Activated CD4-positive, alpha-beta T cell treated with anti-CD3 and anti-CD28 coated beads for 24 hours (primary cell): Measurements from ENCODE around the gene HLA-A.
"Not testable (repeated sequence)": the region's sequence is repeated elsewhere in the genome, so short reads cannot be mapped to it uniquely, and the experiment has no call there.

Source experiments
- DNase-seq, 2 donors: peaks; one replicate each; pipeline ENCODE4 v3.0.0-alpha.2; 2020; ENCODE audit warnings: low read depth in 2 of 2

Gene HLA-A

DNA sequence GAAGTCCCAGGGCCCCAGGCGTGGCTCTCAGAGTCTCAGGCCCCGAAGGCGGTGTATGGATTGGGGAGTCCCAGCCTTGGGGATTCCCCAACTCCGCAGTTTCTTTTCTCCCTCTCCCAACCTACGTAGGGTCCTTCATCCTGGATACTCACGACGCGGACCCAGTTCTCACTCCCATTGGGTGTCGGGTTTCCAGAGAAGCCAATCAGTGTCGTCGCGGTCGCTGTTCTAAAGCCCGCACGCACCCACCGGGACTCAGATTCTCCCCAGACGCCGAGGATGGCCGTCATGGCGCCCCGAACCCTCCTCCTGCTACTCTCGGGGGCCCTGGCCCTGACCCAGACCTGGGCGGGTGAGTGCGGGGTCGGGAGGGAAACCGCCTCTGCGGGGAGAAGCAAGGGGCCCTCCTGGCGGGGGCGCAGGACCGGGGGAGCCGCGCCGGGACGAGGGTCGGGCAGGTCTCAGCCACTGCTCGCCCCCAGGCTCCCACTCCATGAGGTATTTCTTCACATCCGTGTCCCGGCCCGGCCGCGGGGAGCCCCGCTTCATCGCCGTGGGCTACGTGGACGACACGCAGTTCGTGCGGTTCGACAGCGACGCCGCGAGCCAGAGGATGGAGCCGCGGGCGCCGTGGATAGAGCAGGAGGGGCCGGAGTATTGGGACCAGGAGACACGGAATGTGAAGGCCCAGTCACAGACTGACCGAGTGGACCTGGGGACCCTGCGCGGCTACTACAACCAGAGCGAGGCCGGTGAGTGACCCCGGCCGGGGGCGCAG is at the start of gene HLA-A:
TSS of gene HLA-A (plus strand) at position 258 of the 778 bp plus-strand sequence. CDS start at position 280, 22 bp downstream.
- peak; percentile 83 to 87 for DNase-seq

DNA sequence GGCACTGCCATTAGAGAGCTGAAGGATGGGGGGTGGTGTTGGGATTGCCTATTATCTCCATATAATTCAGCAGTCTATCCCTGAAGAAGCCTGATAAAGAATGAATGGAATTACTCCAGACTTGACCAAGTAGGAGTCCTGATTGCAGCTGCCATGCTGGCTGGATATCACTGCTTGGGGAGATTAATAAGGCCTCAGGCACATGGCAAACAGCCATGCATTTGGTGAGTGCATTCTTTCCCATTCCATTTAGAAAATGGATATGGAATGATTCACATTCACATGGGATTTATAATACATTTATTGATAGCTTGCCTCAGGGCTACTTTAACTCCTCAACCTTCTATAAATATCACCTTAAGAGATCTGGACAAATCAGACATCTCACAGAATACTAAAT is 49.6 kb upstream of the HLA-A start:
- no peak for DNase-seq

DNA sequence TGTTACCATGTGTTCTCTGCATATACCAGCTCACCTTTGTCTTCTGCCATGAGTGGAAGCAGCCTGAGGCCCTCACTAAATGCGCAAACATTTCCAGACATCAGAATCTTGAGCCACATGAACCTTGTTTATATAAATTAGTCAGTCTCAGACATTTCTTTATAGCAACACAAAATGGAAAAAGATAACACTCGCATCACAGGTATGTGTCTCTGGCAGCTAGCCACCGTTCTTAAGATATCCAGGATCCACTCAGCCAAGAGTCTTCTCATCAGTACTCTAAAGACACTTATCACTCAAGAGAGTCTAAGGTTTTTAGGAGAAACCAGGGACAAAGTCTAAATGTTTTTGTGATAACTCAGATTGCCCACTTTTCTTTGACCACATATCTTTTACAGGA is 43.1 kb upstream of the HLA-A start:
- DNase-seq, result no peak

DNA sequence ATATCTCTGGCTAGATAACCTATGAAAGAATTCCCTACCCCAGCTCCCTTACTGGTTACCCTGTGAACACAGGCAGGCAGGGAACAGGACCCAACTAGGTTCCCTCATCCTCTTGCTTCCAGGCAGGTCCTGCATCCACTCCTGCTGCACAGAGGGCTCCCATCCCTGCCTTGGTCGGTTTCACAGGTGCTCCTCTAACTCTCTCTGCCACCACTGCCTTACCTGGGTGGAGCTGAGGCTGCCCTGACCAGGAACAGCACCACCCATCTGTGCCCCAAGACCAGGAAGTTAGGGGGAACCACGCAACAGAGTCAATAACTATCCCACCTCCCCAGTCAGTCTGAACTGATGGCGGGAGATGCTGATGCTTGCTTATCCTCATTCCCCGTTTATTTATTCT is 37.0 kb upstream of the HLA-A start:
- no peak for DNase-seq

DNA sequence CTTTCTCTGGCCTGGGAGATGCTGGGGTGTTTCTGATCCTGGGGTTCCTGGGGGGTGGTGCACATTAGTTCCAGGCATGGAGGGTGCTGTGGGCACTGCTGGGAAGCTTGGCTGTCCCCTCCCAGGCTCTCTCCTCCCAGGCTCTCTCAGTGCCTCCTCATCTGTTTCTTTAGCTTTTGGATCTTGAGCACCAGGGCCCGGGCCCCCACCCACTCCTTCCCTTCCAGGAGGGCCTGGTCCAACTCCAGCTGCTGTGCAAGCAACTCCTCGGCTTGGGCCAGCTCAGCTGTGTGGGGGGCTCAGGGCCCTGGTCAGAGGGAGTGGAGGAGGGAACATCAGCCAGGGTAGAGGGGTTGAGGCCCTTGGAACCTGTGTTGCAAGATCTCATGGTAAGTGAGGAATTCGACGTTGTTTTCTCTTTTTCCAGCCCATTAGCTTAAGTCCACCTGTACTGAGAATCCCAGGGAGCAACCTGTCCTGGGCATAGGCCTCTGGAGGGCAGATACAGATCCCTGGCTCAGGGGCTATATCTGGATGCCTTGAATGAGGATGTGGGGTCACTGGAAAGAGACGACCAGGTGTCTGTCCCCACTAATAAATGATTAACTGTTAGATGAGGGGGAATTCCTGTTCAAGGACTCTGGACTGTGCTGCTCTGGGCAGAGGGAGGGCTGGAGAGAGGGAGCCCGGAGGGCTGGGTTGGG is 34.5 kb upstream of the HLA-A start:
- no peak for DNase-seq

DNA sequence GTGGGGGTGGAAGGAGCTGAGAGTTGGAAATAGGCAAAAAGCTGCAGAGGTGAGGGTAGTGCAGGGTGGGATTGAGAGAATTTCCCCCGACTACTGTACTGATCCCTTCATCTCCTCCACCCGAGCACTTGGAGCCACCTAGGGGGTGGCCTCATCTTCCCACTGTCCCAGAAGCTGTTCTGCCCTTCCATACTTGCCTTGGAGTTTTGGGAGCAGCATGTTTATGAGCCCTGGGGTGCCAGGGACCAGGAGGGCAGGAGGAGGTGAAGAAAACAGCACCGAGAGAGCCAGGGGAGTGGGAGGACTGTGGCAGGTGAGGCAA is 34.0 kb upstream of the HLA-A start:
- DNase-seq, result no peak

DNA sequence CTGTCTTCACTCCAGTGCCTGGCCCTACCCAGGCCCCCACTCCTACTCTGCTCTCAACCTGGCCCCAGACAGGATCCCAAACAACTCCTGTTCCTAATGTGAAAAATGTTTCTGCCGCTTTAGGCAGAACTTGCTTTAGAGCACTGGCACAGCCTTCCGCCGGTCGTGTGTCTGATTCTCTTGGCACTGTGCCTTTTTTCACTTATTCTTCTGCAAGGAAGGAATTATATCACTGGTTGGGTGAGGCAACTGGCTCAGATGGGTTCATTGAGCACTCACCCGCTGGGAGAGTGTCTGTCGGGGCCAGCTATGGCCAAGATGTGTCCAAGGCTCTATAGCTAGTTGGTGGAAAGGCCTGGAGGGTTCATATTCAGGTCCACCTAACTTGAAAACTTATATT is 33.6 kb upstream of the HLA-A start:
- DNase-seq, result no peak

DNA sequence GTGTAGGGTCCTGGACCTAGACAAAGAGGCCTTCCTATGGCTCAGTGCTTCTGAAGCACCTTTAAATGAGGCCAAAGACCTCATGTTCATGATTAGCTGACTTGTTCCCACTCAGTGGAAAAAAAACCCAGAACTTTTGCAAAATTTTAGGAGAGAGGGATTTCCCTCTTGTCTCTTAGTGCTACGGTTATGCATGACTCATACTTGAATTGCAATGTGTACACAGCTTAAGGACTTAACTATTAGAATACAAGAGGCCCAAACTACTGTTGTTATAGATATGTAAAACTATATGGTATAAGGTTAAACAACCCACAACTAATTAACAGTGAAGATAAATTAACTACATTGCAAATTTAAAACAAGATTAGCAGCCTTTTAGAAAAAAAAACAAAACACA is 32.3 kb upstream of the HLA-A start:
- no peak for DNase-seq

DNA sequence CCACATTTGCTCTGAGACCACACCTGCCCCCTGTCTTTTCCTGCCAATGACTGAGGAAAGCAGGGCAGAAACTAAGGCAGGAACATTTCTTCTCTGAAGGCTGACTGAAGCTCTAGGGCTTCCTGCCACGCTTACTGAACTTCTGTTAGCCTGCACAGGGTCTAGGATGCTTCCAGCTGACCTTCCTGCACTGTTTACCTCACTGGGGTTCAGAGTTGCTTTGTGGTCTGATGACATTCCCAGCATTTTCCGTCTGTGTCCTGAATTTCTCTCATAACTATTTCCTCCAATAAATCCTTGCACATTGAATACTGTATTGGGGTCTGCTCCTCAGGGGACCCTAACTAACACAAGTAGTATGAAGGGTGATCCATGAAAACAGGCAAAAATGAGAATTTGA is 29.5 kb upstream of the HLA-A start:
- no peak for DNase-seq

DNA sequence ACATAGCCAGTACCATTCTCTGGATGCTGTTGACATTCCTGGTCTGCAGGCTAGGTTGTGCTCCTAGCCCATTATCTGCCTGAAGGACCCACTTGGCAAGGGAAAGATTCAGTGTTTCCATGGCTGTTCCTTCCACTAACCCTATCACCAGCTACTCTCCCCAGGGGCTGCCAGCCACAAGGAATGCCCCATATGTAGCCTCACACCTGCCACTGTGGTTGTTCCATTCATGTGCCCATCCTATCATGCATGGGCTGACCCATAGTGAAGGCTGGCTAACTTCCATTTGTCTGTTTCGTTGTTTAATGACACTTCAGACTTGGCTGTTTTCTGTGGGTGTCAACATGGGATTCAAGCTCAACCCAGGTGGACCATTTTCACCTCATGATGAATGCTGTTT is 25.6 kb upstream of the HLA-A start:
- no peak for DNase-seq

DNA sequence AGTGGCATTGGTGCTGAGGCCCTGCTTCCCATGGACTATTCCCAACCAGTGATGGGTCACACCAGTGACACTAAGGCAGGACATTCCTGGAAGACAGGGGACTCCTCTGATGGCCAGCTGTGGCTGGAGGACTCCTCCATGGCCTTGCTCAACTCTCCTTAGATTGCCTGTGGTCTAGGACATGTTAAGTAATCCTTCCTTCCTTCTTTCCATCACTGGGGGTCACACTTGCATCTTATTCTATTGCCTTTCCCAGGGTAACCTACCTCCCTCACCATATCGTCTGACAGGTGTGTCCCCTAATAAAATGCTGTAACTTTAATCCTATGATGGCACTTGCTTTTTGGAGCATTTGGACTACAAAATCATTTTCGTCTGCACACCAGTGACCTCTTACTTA is 24.5 kb upstream of the HLA-A start:
- no peak for DNase-seq

DNA sequence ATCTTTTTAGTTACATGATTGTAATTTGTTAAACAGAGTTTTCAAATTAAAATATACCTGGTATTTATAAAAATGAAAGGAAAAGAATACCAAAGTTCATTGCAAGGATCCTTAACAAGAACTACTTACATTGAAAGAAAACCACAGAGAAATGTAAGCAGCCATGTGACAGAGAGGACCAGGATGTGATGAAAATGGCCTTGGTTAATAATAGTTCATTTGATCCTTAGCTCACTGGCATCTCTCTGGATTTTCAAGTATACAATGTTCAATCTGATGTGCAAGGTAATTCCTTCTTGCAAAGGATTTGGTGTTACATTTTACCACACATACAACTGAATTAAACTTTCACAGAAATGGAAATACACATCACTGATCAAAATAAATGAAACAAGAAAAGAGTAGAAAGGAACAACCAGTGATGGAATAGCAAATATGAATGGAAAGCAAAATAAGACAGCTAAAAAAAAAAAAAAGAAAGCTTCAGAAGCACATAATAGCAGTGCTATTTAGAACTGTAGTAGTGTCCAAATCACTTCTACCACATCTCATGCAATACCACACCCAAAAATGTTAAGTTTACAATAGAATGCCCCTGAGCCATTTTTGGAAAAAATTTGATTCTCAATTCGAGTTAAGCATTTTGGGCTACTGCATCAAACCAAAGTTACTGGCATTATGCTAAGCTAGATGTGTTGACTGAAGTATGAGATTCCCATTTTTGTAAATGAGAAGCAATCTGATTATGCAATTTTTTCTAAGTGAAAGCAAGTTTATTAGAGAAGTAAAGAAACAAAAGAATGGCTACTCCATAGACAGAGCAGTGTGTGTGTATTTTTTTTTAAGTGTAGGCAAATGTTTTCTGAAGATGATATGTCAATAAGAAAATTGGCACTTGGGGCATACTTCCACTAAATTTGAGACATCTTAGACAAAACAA is 22.6 kb upstream of the HLA-A start:
- DNase-seq, result no peak

DNA sequence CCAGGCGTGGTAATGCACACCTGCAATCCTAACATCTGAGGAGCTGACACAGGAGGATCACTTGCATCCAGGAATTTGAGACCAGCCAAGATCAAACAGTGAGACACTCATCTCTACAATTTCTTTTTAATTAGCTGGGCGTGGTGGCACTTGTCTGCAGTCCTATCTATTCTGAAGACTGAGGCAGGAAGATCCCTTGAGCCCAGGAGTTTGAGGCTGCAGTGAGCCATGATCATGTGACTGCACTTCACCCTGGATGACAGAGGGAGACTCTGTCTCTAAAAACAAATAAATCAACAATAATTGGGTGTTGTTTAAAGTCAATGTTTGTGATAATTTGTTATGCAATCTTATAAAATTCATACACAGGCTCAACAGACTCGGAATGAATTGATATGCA is 18.0 kb upstream of the HLA-A start:
- no peak for DNase-seq

DNA sequence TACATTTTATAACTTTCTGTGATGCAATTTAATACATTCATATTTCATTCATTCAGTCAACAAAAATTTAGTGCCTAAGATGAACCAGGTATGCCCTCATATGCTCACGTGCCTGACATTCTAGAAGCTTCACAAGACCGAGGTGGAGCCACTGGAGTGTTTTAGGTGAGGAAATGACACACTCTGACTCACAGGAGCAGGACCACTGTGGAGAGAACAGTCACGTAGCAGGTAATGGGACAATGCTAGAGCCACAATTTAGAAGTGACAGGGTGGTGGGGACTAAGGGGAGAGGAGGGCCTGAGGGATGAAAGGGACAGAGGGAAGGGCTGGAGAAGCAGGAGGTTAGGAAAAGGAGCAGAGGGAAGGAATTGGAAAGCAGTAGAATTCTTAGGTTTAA is 17.6 kb upstream of the HLA-A start:
- DNase-seq, result no peak

DNA sequence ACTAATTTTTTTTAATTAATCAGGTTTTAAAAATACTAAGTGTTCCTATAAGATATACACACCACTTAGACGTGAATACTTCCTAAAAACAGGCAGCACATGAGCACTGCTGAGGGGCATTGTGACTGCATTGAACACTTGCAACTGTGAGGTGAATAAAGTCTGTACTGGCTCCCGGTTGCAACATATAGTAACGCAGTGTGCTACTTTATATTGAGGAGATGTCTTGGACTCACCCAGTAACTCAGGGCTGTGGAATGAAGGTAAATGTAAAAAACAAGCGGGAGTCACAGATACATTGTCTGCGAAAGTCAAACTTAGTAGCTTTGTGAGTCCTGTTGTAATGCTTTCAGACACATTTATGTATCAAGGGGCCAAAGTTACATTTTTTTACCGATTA is 17.0 kb upstream of the HLA-A start:
- no peak for DNase-seq

DNA sequence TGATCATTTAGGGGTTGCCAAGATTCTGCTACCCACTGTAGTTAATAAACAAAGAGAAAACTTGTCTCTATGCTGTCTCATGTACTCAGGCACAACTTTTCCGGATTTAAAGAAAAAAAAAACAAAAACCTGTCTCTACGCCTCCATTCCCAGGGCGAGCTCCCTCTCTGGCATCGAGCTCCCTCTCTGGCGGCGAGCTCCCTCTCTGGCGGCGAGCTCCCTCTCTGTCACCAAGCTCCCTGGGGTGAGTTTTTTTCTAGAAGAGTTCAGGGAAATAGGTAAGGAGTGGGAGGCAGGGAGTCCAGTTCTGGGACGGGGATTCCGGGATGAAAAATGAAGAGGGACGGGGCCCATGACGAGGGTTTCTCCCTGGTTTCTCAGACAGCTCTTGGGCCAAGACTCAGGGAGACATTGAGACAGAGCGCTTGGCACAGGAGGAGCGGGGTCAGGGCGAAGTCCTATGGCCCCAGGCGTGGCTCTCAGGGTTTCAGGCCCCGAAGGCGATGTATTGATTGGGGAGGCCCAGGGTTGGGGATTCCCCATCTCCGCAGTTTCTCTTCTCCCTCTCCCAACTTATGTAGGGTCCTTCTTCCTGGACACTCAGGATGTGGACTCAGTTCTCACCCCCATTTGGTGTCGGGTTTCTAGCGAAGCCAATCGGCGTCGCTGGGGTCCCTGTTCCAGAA is 16.5 kb upstream of the HLA-A start:
- DNase-seq, result no peak

DNA sequence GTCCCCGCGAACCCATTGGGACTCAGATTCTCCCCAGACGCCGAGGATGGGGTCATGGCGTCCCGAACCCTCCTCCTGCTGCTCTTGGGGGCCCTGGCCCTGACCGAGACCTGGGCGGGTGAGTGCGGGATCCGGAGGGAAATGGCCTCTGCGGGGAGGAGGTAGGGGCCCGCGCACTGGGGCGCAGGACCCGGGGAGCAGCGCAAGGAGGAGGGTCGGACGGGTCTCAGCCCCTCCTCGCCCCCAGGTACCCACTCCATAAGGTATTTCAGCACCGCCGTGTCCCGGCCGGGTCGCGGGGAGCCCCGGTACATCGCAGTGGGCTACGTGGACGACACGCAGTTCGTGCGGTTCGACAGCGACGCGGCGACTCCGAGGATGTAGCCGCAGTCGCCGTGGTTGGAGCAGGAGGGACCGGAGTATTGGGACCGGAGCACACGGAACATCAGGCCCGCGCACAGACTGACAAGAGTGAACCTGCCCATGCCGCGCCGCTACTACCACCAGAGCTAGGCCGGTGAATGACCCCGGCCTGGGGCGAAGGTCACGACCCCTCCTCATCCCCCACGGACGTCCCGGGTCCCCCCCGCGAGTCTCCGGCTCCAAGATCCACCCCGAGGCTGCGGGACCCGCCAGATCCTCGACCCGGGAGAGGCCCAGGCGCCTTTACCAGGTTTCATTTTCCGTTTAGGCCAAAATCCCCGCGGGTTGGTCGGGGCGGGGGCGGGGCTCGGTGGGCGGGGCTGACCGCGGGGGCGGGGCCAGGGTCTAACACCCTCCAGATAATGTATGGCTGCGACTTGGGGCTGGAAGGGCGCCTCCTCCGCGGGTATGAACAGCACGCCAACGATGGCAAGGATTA is 15.7 kb upstream of the HLA-A start:
- peak; percentile 51 to 74 for DNase-seq

DNA sequence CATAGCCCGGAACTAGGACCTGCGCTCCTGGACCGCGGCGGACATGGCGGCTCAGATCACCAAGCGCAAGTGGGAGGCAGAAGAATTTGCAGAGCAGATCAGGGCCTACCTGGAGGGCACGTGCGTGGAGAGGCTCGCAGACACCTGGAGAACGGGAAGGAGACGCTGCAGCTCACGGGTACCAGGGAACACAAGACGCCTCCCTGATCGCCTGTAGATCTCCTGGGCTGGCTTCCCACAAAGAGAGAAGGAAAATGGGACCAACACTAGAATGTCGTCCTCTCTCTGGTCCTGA is 15.1 kb upstream of the HLA-A start:
- no peak for DNase-seq

DNA sequence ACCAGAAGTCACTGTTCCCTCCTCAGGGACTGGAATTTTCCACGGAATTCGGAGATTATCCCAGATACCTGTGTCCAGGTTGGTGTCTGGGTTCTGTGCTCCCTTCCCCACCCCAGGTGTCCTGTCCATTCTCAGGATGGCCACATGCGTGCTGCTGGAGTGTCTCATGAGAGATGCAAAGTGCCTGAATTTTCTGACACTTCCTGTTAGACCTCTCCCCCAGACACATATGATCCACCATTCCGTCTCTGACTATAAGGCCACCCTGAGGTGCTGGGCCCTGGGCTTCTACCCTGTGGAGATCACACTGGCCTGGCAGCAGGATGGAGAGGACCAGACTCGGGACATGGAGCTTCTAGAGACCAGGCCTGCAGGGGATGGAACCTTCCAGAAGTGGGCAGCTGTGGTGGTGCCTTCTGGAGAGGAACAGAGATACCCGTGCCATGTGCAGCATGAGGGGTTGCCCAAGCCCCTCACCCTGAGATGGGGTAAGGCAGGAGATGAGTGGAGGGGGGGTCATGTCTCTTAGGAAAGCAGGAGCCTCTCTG is 14.4 kb upstream of the HLA-A start:
- DNase-seq, result no peak

DNA sequence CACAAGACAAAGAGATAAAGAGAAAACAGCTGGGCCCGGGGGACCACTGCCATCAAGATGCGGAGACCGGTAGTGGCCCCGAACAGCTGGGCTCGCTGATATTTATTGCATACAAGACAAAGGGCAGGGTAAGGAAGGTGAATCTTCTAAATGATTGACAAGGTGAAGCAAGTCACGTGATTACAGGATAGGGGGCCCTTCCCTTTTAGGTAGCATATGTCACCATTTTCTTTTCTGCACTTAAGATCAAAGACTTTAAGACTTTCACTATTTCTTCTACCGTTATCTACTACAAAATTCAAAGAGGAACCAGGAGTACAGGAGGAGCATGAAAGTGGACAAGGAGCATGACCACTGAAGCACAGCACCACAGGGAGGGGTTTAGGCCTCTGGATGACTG is 12.3 kb upstream of the HLA-A start:
- DNase-seq, result not testable (repeated sequence)

DNA sequence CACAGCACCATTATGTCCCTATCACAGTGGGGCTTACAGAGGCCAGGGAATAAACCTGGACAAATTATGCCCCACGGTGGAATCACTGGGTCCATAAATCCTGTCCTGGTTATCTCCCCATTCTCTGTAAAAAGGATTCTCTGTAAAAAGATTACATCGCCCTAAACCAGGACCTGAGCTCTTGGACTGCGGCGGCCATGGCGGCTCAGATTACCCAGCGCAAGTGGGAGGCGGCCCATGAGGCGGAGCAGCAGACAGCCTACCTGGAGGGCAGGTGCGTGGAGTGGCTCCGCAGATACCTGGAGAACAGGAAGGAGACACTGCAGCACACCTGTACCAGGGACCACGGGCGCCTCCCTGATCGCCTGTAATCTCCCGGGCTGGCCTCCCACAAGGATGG is 8.4 kb upstream of the HLA-A start:
- no peak for DNase-seq
